SU-DHL-6 (cell line): ENCODE results near the gene PTGER3.

Experiments
- EZH2phosphoT487 ChIP-seq: fragments of 200-600 bp; sonication (generic), shearing (Covaris generic); conservative IDR thresholded peaks from 2 replicates; pipeline ENCODE4 v1.6.1; 2018; ENCODE audit warnings: mild to moderate bottlenecking, antibody characterized with exemption, low read length, moderate library complexity, mixed read lengths
- TF ChIP-seq, protein P1 (sequence below): fragments of 200-600 bp; sonication (generic); IDR thresholded peaks from one replicate; pipeline ENCODE4 v1.5.1; 2017; ENCODE audit warnings: antibody characterized with exemption, mild to moderate bottlenecking, low read length, moderate library complexity; ENCODE audit not compliant: insufficient read depth, poor library complexity, severe bottlenecking

DNA sequence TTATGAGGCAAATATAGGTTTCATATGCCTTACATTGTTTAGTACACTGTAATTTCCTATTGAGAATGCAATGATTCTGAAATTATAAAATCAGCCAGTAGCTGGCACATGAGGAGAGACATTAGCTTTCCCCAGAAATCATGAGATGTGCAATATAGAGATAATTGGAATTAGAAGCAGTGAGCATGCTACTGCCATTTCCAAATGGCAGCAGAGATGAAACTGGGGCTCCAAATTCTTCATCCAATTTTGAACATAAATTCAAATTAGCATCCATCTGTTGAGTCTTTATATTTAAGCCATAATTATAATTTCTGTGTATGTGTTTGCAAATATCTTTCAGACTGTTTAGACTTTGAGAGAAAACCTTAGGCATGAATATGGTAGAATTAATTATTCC lies 28.8 kb downstream of the PTGER3 start:
- TF ChIP-seq, protein P1, sequence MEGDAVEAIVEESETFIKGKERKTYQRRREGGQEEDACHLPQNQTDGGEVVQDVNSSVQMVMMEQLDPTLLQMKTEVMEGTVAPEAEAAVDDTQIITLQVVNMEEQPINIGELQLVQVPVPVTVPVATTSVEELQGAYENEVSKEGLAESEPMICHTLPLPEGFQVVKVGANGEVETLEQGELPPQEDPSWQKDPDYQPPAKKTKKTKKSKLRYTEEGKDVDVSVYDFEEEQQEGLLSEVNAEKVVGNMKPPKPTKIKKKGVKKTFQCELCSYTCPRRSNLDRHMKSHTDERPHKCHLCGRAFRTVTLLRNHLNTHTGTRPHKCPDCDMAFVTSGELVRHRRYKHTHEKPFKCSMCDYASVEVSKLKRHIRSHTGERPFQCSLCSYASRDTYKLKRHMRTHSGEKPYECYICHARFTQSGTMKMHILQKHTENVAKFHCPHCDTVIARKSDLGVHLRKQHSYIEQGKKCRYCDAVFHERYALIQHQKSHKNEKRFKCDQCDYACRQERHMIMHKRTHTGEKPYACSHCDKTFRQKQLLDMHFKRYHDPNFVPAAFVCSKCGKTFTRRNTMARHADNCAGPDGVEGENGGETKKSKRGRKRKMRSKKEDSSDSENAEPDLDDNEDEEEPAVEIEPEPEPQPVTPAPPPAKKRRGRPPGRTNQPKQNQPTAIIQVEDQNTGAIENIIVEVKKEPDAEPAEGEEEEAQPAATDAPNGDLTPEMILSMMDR: no peak
- no peak for TF ChIP-seq EZH2phosphoT487
